ENCODE data around the gene GPC6.

GPC6 gene

GRCh38 chr13:94168783-94169453, 942.3 kb downstream of the GPC6 start:
- TF ChIP-seq, protein P1, sequence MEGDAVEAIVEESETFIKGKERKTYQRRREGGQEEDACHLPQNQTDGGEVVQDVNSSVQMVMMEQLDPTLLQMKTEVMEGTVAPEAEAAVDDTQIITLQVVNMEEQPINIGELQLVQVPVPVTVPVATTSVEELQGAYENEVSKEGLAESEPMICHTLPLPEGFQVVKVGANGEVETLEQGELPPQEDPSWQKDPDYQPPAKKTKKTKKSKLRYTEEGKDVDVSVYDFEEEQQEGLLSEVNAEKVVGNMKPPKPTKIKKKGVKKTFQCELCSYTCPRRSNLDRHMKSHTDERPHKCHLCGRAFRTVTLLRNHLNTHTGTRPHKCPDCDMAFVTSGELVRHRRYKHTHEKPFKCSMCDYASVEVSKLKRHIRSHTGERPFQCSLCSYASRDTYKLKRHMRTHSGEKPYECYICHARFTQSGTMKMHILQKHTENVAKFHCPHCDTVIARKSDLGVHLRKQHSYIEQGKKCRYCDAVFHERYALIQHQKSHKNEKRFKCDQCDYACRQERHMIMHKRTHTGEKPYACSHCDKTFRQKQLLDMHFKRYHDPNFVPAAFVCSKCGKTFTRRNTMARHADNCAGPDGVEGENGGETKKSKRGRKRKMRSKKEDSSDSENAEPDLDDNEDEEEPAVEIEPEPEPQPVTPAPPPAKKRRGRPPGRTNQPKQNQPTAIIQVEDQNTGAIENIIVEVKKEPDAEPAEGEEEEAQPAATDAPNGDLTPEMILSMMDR (IDR thresholded peaks at IDR 0.05; ENCODE audit: low read depth, low read length) = no peak
- Histone ChIP-seq H3K4me3 (ENCODE audit: low read depth, low read length) (no peak overlapping the region), H3K27ac (no peak overlapping the region), H3K36me3 (no peaks in the 10 kb centered on the region), H3K9me3 (ENCODE audit: severe bottlenecking) (no peaks in the 10 kb centered on the region), H3K27me3 (ENCODE audit: insufficient read depth, low read depth, severe bottlenecking) (no peaks in the 10 kb centered on the region)
- DNase-seq = no peak

GRCh38 chr13:94169454-94170144, 943.0 kb downstream of the GPC6 start:
- Histone ChIP-seq H3K36me3 (no peaks in the 10 kb centered on the region), H3K9me3 (ENCODE audit: severe bottlenecking) (no peaks in the 10 kb centered on the region), H3K27me3 (ENCODE audit: insufficient read depth, low read depth, severe bottlenecking) (no peaks in the 10 kb centered on the region), H3K4me3 (ENCODE audit: low read depth, low read length) (no peak overlapping the region), H3K27ac (no peak overlapping the region)
- TF ChIP-seq, protein P1 (IDR thresholded peaks at IDR 0.05; ENCODE audit: low read depth, low read length) = no peak
- DNase-seq = no peak

GRCh38 chr13:94170145-94170571, 943.6 kb downstream of the GPC6 start:
- Histone ChIP-seq H3K27ac (no peak overlapping the region), H3K4me3 (ENCODE audit: low read depth, low read length) (no peak overlapping the region), H3K27me3 (ENCODE audit: insufficient read depth, low read depth, severe bottlenecking) (no peaks in the 10 kb centered on the region), H3K36me3 (no peaks in the 10 kb centered on the region), H3K9me3 (ENCODE audit: severe bottlenecking) (no peaks in the 10 kb centered on the region)
- TF ChIP-seq, protein P1 (IDR thresholded peaks at IDR 0.05; ENCODE audit: low read depth, low read length) = no peak
- DNase-seq = no peak

DNA sequence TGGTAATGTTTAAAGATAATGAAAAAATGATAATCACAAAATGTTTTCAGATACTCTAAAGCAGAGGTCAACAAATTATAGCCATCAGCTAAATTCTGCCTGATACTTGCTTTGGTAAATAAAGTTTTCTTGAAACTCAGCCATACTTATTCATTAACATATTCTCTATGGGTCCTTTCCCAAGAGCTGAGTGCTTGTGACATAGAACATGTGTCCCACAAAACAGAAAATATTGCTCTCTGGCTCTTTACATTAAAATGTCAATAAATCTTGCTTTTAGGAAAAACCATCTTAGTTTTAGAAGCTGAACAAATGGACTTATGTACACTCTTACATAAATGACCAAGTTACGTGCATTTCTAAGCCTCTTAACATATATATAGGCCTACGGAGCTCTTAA, 945.8 kb downstream of the GPC6 start:
- no peak overlapping the region for H3K4me3 ChIP-seq (ENCODE audit: low read depth, low read length)
- TF ChIP-seq, protein P1 (IDR thresholded peaks at IDR 0.05; ENCODE audit: low read depth, low read length) = no peak

GRCh38 chr13:94173312-94173854, 946.8 kb downstream of the GPC6 start:
- Histone ChIP-seq H3K36me3 (0 out of 2 replicates have a peak, but pooled peaks cover 1% of the 10 kb centered on the region), H3K9me3 (ENCODE audit: severe bottlenecking) (no peaks in the 10 kb centered on the region), H3K27me3 (ENCODE audit: insufficient read depth, low read depth, severe bottlenecking) (no peaks in the 10 kb centered on the region), H3K4me3 (ENCODE audit: low read depth, low read length) (no peak overlapping the region), H3K27ac (no peak overlapping the region)
- TF ChIP-seq, protein P1 (IDR thresholded peaks at IDR 0.05; ENCODE audit: low read depth, low read length) = no peak
- no peak for DNase-seq

More for the DNA sequence above, 945.8 kb downstream of the GPC6 start:
- no peak for DNase-seq
- H3K36me3 ChIP-seq = no peaks in the 10 kb centered on the region
- H3K27ac ChIP-seq = no peak overlapping the region
- H3K9me3 ChIP-seq (ENCODE audit: severe bottlenecking) = no peaks in the 10 kb centered on the region
- no peaks in the 10 kb centered on the region for H3K27me3 ChIP-seq (ENCODE audit: insufficient read depth, low read depth, severe bottlenecking)
